HG03108 (cell line): ENCODE measurements around the gene CAMTA1.
"Not testable (repeated sequence)": the region's sequence is repeated elsewhere in the genome, so short reads cannot be mapped to it uniquely, and the experiment has no call there.

Experiments used
- ATAC-seq: cut with Tn5 transposase; IDR thresholded peaks from one replicate; pipeline ENCODE4 v1.9.1; 2021; ENCODE audit warnings: moderate library complexity; ENCODE audit not compliant: unreplicated experiment

Gene CAMTA1

DNA sequence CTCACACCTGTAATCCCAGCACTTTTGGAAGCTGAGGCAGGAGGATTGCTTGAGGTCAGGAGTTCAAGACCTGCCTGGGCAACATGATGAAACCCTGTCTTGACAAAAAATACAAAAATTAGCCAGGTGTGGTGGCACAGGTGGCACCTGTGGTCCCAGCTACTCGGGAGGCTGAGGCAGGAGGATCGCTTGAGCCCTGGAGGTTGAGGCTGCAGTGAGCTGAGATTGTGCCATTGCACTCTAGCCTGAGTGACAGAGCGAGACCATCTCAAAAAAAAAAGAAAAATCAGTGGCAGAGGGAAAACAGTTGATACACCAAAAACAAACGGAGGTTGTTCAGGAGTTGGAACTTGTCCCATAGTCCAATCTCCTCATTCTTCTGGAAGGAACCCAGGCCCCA is 904.1 kb downstream of the CAMTA1 start:
- ATAC-seq = not testable (repeated sequence)

GRCh38 chr1:7690076-7690475 is 904.8 kb downstream of the CAMTA1 start:
- no peak for ATAC-seq

DNA sequence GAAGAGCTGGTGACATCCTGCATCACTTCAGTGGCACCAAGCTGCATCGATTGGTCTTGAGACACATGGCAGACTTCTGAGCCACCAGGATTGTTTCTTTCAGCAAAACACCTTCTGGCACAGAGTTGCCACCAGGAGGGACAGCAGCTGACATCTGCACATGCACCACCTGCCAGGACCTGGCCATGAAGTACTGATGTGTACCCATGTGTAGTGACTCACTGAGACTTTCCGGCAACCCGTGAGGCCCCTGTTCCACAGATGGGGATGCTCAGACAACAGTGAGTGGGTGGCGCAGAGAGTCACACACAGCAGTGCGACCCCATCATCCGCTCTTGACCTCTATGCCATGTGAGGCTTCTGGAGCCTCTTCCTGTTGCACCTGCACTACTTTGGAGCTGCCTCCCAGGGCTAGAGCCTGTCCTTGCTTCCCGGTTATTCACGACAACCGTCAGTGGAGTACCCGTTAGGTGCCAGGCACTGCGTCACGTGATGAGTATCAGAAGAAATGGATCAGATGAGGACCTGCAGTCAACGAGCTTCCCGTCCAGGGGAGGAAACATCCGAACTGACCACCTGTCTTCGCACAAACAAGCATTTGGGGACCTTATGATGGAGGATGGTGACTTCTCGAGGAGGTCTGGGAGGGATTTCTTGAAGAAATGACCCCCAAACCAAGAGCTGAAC is 905.4 kb downstream of the CAMTA1 start:
- no peak for ATAC-seq

DNA sequence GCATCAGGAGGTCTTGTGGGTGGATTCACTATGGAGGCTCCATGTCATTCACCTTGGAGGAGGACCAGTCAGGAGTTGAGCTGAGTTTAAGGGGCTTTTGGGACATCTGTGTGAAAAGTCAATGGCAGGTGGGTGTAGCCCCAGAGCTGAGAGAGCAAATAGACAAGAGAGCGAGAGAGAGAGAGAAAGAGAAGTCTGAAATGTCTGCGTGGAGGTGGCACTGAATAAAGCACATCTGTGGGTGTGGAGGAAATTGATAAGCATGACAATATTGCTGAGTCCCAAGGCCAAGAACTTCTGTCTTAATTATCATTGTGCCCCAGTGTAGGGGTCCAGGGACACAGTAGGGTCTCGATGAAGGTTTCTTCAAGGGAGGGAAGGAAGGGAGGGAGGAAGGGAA is 906.3 kb downstream of the CAMTA1 start:
- no peak for ATAC-seq

- no peak for ATAC-seq
Observed at GRCh38 chr1:7692005-7692404, 906.8 kb downstream of the CAMTA1 start.

DNA sequence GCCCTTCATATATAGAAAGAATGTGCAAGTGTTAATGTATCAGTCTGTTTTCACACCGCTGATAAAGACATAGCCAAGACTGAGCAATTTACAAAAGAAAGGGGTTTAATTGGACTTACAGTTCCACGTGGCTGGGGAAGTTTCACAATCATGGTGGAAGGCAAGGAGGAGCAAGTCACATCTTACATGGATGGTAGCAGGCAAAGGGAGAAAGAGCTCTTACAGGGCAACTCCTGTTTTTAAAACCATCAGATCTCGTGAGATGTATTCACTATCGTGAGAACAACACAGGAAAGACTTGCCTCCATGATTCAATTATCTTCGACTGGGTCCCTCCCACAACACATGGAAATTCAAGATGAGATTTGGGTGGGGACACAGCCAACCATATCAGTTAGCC is 907.8 kb downstream of the CAMTA1 start:
- not testable (repeated sequence) for ATAC-seq

DNA sequence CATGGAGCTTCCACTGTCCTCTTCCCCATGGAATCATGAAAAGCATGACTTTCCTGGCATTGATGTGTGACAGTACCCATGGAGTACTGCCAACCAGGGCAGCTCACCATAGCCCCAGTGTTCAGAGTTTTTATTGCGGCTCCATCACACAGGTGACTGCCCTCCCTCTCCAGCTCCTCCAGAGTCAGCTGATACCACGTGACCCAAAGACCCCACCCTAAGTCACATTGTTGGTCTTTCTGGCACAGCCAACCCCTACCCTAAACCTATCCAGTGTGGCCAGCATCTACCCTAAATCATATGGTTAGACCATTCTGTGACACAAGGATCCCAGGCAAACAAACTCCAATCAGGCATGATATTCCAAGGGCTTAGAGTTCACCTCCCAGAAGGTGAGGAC is 908.4 kb downstream of the CAMTA1 start:
- ATAC-seq = no peak

GRCh38 chr1:7694600-7695496 is 909.6 kb downstream of the CAMTA1 start:
- ATAC-seq = no peak

DNA sequence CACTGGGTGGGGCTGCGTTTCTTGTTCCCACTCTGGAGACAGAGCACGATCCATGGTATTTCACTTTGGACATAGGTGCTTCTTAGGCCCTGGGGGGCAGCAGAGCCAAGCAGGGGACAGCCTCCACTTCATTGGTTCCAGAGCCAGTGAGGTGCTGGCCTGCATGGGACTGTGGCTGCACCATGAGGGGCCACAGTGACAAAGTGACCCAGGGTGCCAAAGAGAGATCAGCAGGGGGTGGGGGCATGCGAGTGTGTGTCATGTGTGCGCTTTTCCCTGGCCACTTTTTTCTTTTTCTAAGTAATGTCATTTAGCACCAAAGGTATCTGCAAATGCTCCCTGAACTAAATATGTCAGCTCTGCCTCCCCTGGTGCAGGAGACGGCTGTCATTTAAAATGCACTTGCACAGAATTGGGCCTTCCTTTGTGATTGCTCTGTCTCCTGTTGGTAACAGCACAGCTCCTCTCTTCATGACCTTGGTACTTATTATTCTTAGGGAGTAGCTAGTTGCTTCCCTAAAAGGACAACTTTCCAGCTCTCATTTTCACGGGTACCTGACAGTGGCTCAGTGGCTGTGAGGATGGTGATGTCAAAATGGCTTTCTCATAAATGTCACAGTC is 910.4 kb downstream of the CAMTA1 start:
- no peak for ATAC-seq

DNA sequence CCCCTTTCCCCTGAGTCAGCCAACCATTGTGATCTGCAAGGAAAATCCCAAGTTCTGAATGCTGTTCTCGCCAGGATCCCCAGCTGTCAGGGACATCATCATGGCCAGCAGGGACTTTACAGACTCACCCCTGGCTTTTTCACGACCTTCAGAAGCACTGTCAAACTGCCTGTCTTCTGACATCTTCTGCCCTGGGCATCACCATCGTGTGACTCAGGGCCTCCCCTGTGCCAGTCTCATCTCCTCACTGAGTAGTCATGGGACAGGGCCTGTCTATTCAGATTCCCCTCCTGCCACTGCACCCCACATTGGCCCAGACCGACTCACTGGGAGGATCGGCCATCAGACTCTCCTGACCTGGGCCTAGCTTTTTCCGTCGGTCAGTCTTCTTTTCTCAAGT is 913.4 kb downstream of the CAMTA1 start:
- ATAC-seq = no peak

- ATAC-seq = no peak
Observed at GRCh38 chr1:7702365-7702764, 917.1 kb downstream of the CAMTA1 start.

- no peak for ATAC-seq
Observed at GRCh38 chr1:7703321-7704213, 918.3 kb downstream of the CAMTA1 start.

- peak; percentile 98 for ATAC-seq
Observed at GRCh38 chr1:7704214-7705047, 919.2 kb downstream of the CAMTA1 start.

DNA sequence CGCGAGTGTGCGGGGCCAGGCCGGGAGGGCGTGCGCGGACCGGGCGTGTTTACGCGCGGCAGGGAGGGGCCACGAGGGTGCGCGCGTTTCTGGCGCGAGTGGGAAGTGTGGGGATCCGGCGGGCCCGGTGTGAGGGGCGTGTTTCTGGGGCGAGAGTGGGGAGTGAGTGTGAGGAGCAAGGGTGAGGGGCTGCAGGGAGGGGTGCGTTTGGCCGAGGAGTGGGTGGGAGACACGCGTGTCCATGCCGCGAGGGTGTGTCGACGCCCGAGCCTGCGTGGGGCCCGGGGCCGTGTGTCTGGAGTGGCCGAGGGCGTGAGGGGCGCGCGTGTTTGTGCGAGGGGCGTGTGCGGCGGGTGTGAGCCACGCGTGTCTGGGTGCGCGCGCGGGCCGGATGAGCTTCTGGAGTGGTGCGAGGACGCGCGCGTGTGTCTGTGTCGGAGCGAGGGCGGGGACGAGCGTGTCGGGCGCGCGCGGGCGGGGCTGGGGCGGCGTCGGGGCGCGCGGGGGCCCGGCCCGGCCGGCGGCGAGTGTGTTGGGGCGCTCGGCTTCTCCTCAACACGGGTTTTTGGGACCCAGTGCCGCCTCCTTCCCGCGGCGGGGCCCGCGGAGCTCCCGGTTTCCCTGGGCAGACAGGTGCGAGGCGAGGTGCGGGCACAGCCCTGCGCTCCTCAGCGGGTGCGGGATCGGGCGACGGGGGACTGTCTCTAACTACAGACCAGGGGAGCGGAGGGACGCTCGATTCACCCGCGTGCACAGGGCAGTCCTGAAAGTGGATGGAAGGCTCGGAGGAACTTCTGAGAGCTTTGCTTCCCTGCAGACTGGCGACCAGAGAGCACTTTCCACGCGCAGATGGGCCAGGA is 920.0 kb downstream of the CAMTA1 start:
- ATAC-seq = no peak

- no peak for ATAC-seq
Observed at GRCh38 chr1:7705908-7706216, 920.6 kb downstream of the CAMTA1 start.

DNA sequence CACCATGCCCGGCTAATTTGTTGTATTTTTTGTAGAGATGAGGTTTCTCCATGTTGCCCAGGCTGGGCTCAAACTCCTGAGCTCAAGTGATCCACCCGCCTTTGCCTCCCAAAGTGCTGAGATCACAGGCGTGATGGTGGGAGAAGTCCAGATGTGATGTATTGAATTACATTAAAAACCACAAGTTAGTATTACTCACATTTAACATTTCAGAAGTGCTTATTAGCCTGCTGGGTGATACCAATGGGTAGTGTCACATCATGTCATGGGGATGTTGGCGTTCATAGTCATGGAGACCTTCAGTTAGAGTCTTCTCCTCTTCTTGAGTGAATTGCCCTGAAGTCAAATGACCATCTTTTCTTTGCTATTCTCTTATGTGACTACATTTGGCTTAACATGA is 922.3 kb downstream of the CAMTA1 start:
- ATAC-seq = no peak

DNA sequence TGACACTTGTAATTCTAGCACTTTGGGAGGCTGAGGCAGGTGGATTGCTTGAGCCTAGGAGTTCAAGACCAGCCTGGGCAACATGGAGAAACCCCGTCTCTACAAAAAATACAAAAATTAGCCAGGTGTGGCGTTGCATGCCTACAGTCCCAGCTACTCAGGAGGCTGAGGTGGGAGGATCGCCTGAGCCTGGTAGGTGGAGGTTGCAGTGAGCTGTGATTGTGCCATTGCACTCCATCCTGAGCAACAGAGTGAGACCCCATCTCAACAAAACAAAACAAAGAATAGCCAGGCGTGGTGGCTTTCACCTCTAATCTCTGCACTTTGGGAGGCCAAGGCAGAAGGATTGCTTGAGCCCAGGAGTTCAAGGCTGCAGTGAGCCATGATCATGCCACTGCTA is 922.8 kb downstream of the CAMTA1 start:
- ATAC-seq = not testable (repeated sequence)

DNA sequence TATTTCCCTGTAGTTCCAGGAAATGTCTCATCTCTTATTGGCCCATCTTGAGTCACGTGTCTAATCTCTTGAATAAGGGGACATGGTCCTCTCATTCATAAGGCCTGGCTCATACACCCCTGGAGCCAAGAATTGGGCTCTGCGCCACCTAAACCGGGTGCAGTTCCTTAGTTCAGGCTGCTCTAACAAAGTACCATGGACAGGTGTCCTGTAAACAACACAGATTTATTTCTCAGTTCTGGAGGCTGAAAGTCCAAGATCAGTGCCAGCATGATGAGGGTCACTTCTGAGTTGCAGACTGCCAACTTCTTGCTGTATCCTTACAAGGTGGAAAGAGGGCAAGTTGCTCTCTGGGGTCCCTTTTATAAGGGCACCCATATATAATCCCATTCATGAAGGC is 925.6 kb downstream of the CAMTA1 start:
- ATAC-seq = no peak

- ATAC-seq = no peak
Observed at GRCh38 chr1:7712731-7713323, 927.6 kb downstream of the CAMTA1 start.
